H9 (cell line): ENCODE results near the gene ZNF407. TPM values are rescaled to one million over a fixed set of nuclear protein-coding genes. Genes with fewer than 3 reads are reported as not detected.

Experiments used
- DNase-seq: peaks from one replicate; pipeline ENCODE4 v3.0.0-alpha.2; 2017
- H2AFZ ChIP-seq: one replicate; pipeline ENCODE4 v1.6.1; 2013; ENCODE audit warnings: mild to moderate bottlenecking, low read length, control low read depth, moderate library complexity
- H2AK5ac ChIP-seq: 2 replicates; pipeline ENCODE4 v1.6.1; 2013; ENCODE audit warnings: low read length, control low read depth, mixed read lengths; ENCODE audit not compliant: insufficient read length
- H2BK120ac ChIP-seq: one replicate; pipeline ENCODE4 v1.6.1; 2013; ENCODE audit warnings: low read depth, mild to moderate bottlenecking, low read length, control low read depth, inconsistent platforms; ENCODE audit not compliant: poor library complexity, severe bottlenecking
- H2BK12ac ChIP-seq: 2 replicates; pipeline ENCODE4 v1.6.1; 2013; ENCODE audit warnings: low read length, control low read depth, mixed read lengths, low read depth; ENCODE audit not compliant: insufficient read length
- H2BK15ac ChIP-seq: 2 replicates; pipeline ENCODE4 v1.6.1; 2013; ENCODE audit warnings: low read depth, low read length, control low read depth
- H2BK20ac ChIP-seq: one replicate; pipeline ENCODE4 v1.6.1; 2013; ENCODE audit warnings: low read depth, mild to moderate bottlenecking, low read length, control low read depth, inconsistent platforms; ENCODE audit not compliant: poor library complexity, severe bottlenecking
- H2BK5ac ChIP-seq: 2 replicates; pipeline ENCODE4 v1.6.1; 2013; ENCODE audit warnings: low read length, control low read depth, mixed read lengths; ENCODE audit not compliant: insufficient read length
- H3K14ac ChIP-seq: 2 replicates; pipeline ENCODE4 v1.6.1; 2013; ENCODE audit warnings: low read length, control low read depth; ENCODE audit not compliant: insufficient read depth
- H3K18ac ChIP-seq: 2 replicates; pipeline ENCODE4 v1.6.1; 2013; ENCODE audit warnings: low read depth, mild to moderate bottlenecking, mixed read lengths, low read length, control low read depth; ENCODE audit not compliant: insufficient read length
- H3K23ac ChIP-seq: 2 replicates; pipeline ENCODE4 v1.6.1; 2013; ENCODE audit warnings: low read length, control low read depth, mixed read lengths, low read depth; ENCODE audit not compliant: insufficient read length
- H3K23me2 ChIP-seq: 2 replicates; pipeline ENCODE4 v1.6.1; 2013; ENCODE audit warnings: low read depth, mild to moderate bottlenecking, mixed read lengths, low read length, control low read depth; ENCODE audit not compliant: insufficient read length, poor library complexity, severe bottlenecking
- H3K27ac ChIP-seq: 2 replicates; pipeline ENCODE4 v1.5.1; 2013; ENCODE audit warnings: low read length, control low read depth, mixed read lengths, low read depth; ENCODE audit not compliant: insufficient read length
- H3K27me3 ChIP-seq: 2 replicates; pipeline ENCODE4 v1.6.1; 2013; ENCODE audit warnings: low read length, control low read depth, inconsistent platforms; ENCODE audit not compliant: insufficient read depth
- H3K4ac ChIP-seq: 2 replicates; pipeline ENCODE4 v1.6.1; 2013; ENCODE audit warnings: low read depth, mild to moderate bottlenecking, control low read depth, inconsistent platforms, low read length, moderate library complexity
- H3K4me1 ChIP-seq: 2 replicates; pipeline ENCODE4 v1.6.1; 2013; ENCODE audit warnings: low read length, control low read depth, inconsistent platforms; ENCODE audit not compliant: insufficient read depth
- H3K4me2 ChIP-seq: 2 replicates; pipeline ENCODE4 v1.6.1; 2013; ENCODE audit warnings: low read length, control low read depth, mixed read lengths; ENCODE audit not compliant: insufficient read length, insufficient read depth
- H3K56ac ChIP-seq: 2 replicates; pipeline ENCODE4 v1.6.1; 2013; ENCODE audit warnings: low read depth, mild to moderate bottlenecking, mixed read lengths, low read length, control low read depth; ENCODE audit not compliant: insufficient read length
- H3K79me1 ChIP-seq: 2 replicates; pipeline ENCODE4 v1.6.1; 2013; ENCODE audit warnings: low read depth, mild to moderate bottlenecking, moderate library complexity, low read length, control low read depth, inconsistent platforms; ENCODE audit not compliant: insufficient read depth, poor library complexity, severe bottlenecking
- H3K79me2 ChIP-seq: 2 replicates; pipeline ENCODE4 v1.6.1; 2013; ENCODE audit warnings: low read length, control low read depth, inconsistent platforms; ENCODE audit not compliant: insufficient read depth
- H3K9ac ChIP-seq: 2 replicates; pipeline ENCODE4 v1.6.1; 2013; ENCODE audit warnings: low read length, control low read depth, mixed read lengths; ENCODE audit not compliant: insufficient read length; ENCODE audit errors: extremely low read depth
- H3K9me3 ChIP-seq: one replicate; pipeline ENCODE4 v1.6.1; 2013; ENCODE audit warnings: low read depth, low read length, inconsistent platforms; ENCODE audit not compliant: control insufficient read depth
- H3T11ph ChIP-seq: one replicate; pipeline ENCODE4 v1.6.1; 2013; ENCODE audit warnings: mild to moderate bottlenecking, low read length, control low read depth, inconsistent platforms
- H4K20me1 ChIP-seq: one replicate; pipeline ENCODE4 v1.6.1; 2013; ENCODE audit not compliant: control insufficient read depth, insufficient read length, insufficient read depth
- H4K5ac ChIP-seq: 2 replicates; pipeline ENCODE4 v1.6.1; 2013; ENCODE audit warnings: low read depth, mild to moderate bottlenecking, mixed read lengths, low read length, control low read depth; ENCODE audit not compliant: insufficient read length
- H4K8ac ChIP-seq: replicated peaks from 2 replicates; pipeline ENCODE4 v1.6.1; 2013; ENCODE audit warnings: low read length, control low read depth, mixed read lengths, low read depth; ENCODE audit not compliant: insufficient read length
- H4K91ac ChIP-seq: 2 replicates; pipeline ENCODE4 v1.6.1; 2013; ENCODE audit warnings: low read depth, mild to moderate bottlenecking, moderate library complexity, mixed read lengths, low read length, control low read depth; ENCODE audit not compliant: insufficient read length
- H3K27ac Mint-ChIP-seq, 3 experiments: 2 replicates in 2 of 3; 3 replicates in 1 of 3; pipeline ENCODE4 v1.8.0; 2020 to 2021; ENCODE audit warnings: mixed read lengths in 3 of 3, mild to moderate bottlenecking in 1 of 3, moderate library complexity in 1 of 3
- H3K27me3 Mint-ChIP-seq: 2 replicates; pipeline ENCODE4 v1.8.0; 2021; ENCODE audit warnings: low read depth, mild to moderate bottlenecking, moderate library complexity, mixed read lengths
- H3K36me3 Mint-ChIP-seq, 3 experiments: 2 replicates in 2 of 3; 3 replicates in 1 of 3; pipeline ENCODE4 v1.8.0; 2020 to 2021; ENCODE audit warnings: low read depth in 3 of 3, mixed read lengths in 3 of 3; ENCODE audit not compliant: insufficient read depth in 1 of 3
- H3K4me1 Mint-ChIP-seq, 2 experiments: 2 replicates each; pipeline ENCODE4 v1.8.0; 2020; ENCODE audit warnings: mixed read lengths in 2 of 2
- H3K4me3 Mint-ChIP-seq, 2 experiments: 2 replicates in 1 of 2; 3 replicates in 1 of 2; pipeline ENCODE4 v1.8.0; 2020 to 2021; ENCODE audit warnings: mild to moderate bottlenecking in 2 of 2, mixed read lengths in 2 of 2, moderate library complexity in 1 of 2
- H3K9me3 Mint-ChIP-seq, 2 experiments: 2 replicates in 1 of 2; 3 replicates in 1 of 2; pipeline ENCODE4 v1.8.0; 2020; ENCODE audit warnings: mild to moderate bottlenecking in 2 of 2, mixed read lengths in 2 of 2, moderate library complexity in 1 of 2
- WGBS: extraction: QIAGEN DNeasy Blood & Tissue Kit; methylation state at CpG from one replicate; pipeline ENCODE4 v1.1.7; 2013; ENCODE audit warnings: missing lambda C conversion rate, low lambda C conversion rate, mixed read lengths; ENCODE audit not compliant: insufficient read length; ENCODE audit errors: extremely low coverage; 5-methylcytosine and 5-hydroxymethylcytosine counted together
- total RNA-seq: library from RNA; stranded (reverse); gene quantifications from 2 replicates; pipeline ENCODE4 v1.2.1, GENCODE V29; 2021
- TF ChIP-seq, protein P1 (sequence below): fragments of 200-600 bp; sonication (generic); conservative IDR thresholded peaks from 3 replicates; pipeline ENCODE4 v1.8.0; 2021; ENCODE audit warnings: antibody characterized with exemption, mild to moderate bottlenecking

ZNF407 gene
- total RNA-seq, 1 experiment from 2014 or later = 8.7 TPM

DNA sequence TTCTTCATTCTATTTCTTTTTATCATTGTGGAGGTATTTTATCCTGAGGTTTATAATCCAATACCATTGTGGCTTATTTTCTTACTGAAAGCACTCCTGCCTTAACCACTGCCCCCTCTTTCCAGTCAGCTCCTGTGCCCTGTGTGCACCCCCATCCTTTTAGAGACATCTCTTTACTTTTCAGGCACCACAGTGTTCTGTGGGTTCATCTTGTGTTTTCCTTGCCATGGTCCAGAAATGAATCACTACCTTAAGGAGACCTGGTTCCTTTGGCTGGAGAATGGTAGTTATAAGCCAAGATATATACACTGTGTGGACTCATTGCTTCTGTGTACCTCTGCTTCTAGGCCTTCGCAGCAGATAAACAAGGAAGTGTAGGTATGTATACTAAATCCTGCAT lies 332.9 kb downstream of the ZNF407 start:
- Mint-ChIP-seq H3K36me3 (peaks cover 0 to 3% (median 0%) of the 10 kb centered on the region in 3 experiments; a peak in 2 of 7 replicates), H3K27ac (no peak overlapping the region), H3K9me3 (no peaks in the 10 kb centered on the region), H3K27me3 (no peaks in the 10 kb centered on the region), H3K4me3 (no peak overlapping the region), H3K4me1 (peaks cover 25 to 27% of the 10 kb centered on the region in 2 experiments)
- H2BK20ac ChIP-seq = no peak overlapping the region
- TF ChIP-seq, protein P1, sequence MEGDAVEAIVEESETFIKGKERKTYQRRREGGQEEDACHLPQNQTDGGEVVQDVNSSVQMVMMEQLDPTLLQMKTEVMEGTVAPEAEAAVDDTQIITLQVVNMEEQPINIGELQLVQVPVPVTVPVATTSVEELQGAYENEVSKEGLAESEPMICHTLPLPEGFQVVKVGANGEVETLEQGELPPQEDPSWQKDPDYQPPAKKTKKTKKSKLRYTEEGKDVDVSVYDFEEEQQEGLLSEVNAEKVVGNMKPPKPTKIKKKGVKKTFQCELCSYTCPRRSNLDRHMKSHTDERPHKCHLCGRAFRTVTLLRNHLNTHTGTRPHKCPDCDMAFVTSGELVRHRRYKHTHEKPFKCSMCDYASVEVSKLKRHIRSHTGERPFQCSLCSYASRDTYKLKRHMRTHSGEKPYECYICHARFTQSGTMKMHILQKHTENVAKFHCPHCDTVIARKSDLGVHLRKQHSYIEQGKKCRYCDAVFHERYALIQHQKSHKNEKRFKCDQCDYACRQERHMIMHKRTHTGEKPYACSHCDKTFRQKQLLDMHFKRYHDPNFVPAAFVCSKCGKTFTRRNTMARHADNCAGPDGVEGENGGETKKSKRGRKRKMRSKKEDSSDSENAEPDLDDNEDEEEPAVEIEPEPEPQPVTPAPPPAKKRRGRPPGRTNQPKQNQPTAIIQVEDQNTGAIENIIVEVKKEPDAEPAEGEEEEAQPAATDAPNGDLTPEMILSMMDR = no peak
- no peaks in the 10 kb centered on the region for H3K79me1 ChIP-seq
- H3K18ac ChIP-seq = no peak overlapping the region
- H4K5ac ChIP-seq = no peak overlapping the region
- H2BK5ac ChIP-seq = no peak overlapping the region
- no peak overlapping the region for H3K56ac ChIP-seq
- H4K8ac ChIP-seq = no peak overlapping the region
- H2BK15ac ChIP-seq = no peak overlapping the region
- H3K27me3 ChIP-seq = no peaks in the 10 kb centered on the region
- H2BK12ac ChIP-seq = no peak overlapping the region
- no peak overlapping the region for H2AFZ ChIP-seq
- H4K20me1 ChIP-seq = no peaks in the 10 kb centered on the region
- H3K4me2 ChIP-seq = no peak overlapping the region
- H3K4me1 ChIP-seq = peaks cover 6% of the 10 kb centered on the region; the same call in 1 of the 2 replicates
- H3K4ac ChIP-seq = no peak overlapping the region
- H3K14ac ChIP-seq = no peak overlapping the region
- DNase-seq = no peak
- no peak overlapping the region for H3K27ac ChIP-seq
- WGBS = no CpG with 5 or more reads among the region's 1 CpG
- no peak overlapping the region for H2BK120ac ChIP-seq
- H3K9me3 ChIP-seq = no peaks in the 10 kb centered on the region
- no peak overlapping the region for H3K9ac ChIP-seq
- H3K23me2 ChIP-seq = no peaks in the 10 kb centered on the region
- no peak overlapping the region for H2AK5ac ChIP-seq
- no peak overlapping the region for H3K23ac ChIP-seq
- H3T11ph ChIP-seq = no peak overlapping the region
- no peaks in the 10 kb centered on the region for H3K79me2 ChIP-seq
- H4K91ac ChIP-seq = no peak overlapping the region
